Keratinocyte (primary cell): ENCODE measurements around the gene LRRC9.

Source experiments
- CTCF ChIP-seq, 3 experiments: IDR thresholded peaks in 1 of 3; conservative IDR thresholded peaks in 1 of 3; optimal IDR thresholded peaks in 1 of 3; 2 replicates in 2 of 3; 3 replicates in 1 of 3; pipeline versions ENCODE3 to v1.5.1; 2011; ENCODE audit warnings: low read length in 3 of 3, mild to moderate bottlenecking in 3 of 3, moderate library complexity in 2 of 3, control low read depth in 1 of 3, inconsistent platforms in 1 of 3; ENCODE audit not compliant: insufficient read depth in 2 of 3; ENCODE audit errors: extremely low read depth in 1 of 3
- EZH2 ChIP-seq: IDR thresholded peaks from one replicate; pipeline ENCODE4 v1.6.1; 2012; ENCODE audit warnings: inconsistent platforms, mild to moderate bottlenecking, low read length, moderate library complexity

DNA sequence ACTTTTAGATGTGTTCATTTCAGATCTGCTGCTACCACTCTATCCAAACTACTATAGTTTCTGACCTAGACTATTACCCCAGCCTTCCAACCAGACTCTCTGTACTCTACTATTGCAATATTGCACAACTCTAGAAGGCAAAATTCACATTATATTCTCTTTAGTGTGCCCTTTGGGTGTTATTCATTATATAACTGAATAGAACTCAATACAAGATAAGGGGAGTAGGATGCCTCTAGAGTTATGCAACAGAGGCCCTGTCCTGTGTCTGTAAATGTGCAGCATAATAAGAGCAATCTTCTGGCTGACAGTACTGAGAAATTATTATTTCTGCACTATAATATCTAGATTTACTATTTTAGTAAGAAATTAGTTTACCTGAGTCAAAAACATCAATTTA lies 63.1 kb downstream of the LRRC9 start:
- no peak for TF ChIP-seq CTCF (optimal IDR thresholded peaks at IDR 0.05 in 1 of 3, IDR thresholded peaks at IDR 0.05 in 1 of 3, conservative IDR thresholded peaks at IDR 0.05 in 1 of 3; ENCODE audit: extremely low read depth in 1 of 3, insufficient read depth in 2 of 3, low read length in 3 of 3)
- TF ChIP-seq EZH2, result no peak
